Measurements from ENCODE around the gene DNMBP. TPM values are rescaled to one million over a fixed set of nuclear protein-coding genes. Genes with fewer than 3 reads are reported as not detected.
"Not testable (repeated sequence)": the region's sequence is repeated elsewhere in the genome, so short reads cannot be mapped to it uniquely, and the experiment has no call there.

The DNMBP gene
- total RNA-seq, 3 donors from 2014 or later = 37.1 to 60.0 (median 48.3) TPM

GRCh38 chr10:100014071-100014762 is 4.5 kb upstream of the DNMBP start:
- Histone ChIP-seq H3K36me3 (ENCODE audit: low read depth) (no peaks in the 10 kb centered on the region), H3K4me3 (no peak overlapping the region), H3K4me1 (ENCODE audit: low read depth) (no peaks in the 10 kb centered on the region), H3K9me3 (no peaks in the 10 kb centered on the region)
- DNase-seq (no peak), ATAC-seq (no peak)
- no peak for TF ChIP-seq CTCF (IDR thresholded peaks at IDR 0.05)
- intact Hi-C loops (cut with DNase I, micrococcal nuclease) = no loop called here

GRCh38 chr10:100013621-100014020 is 3.9 kb upstream of the DNMBP start:
- peaks cover 5% of the 10 kb centered on the region for H3K4me1 ChIP-seq (ENCODE audit: low read depth)
- no peak for TF ChIP-seq CTCF (IDR thresholded peaks at IDR 0.05)
- intact Hi-C loops (cut with DNase I, micrococcal nuclease) = no loop called here
- H3K36me3 ChIP-seq (ENCODE audit: low read depth) = no peaks in the 10 kb centered on the region
- H3K4me3 ChIP-seq = no peak overlapping the region
- DNase-seq (no peak), ATAC-seq (no peak)
- no peaks in the 10 kb centered on the region for H3K9me3 ChIP-seq

DNA sequence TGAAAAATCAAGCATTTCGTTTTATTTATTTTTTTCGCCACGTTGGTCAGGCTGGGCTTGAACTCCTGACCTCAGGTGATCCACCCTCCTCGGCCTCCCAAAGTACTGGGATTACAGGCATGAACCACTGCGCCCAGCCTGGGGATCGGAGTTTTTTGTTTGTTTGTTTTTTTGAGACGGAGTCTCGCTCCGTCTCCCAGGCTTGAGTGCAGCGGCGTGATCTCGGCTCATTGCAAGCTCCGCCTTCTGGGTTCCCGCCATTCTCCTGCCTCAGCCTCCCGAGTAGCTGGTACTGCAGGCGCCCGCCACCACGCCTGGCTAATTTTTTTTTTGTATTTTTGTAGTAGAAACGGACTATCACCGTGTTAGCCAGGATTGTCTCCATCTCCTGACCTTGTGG is 2.2 kb upstream of the DNMBP start:
- H3K36me3 ChIP-seq (ENCODE audit: low read depth); H3K9me3 ChIP-seq; H3K4me1 ChIP-seq (ENCODE audit: low read depth); intact Hi-C loops (cut with DNase I, micrococcal nuclease); DNase-seq; H3K4me3 ChIP-seq; ATAC-seq: not testable (repeated sequence)

DNA sequence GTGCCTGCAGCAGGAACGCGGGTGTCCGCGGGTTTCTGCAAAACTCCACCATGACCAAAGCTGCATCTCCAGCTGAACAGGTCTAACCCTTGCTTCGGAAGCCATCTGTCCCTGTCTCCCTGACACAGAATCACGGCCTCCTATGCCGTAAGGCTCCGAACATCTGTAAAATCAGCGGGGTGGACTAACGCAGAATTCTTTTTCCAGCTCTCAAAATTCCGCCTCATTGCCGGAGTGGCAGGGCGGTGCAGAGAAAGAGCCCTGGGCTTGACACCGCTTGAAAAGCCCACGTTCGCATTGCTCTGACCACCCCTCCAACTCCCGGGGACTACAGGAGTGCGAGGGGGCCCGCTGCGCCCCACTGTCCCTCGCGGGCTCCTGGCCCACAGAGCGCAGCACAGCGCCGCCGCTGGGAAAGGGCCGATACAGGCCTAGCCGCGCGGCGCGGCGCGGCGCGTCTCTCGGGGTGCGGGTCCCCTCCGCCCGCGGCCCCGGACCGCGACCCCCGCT is 409 bp downstream of the DNMBP start:
- peak in 1 of 3 donors; percentile 70 for DNase-seq

GRCh38 chr10:100008708-100009282 is 952 bp downstream of the DNMBP start:
- DNase-seq = no peak
- intact Hi-C loops (cut with DNase I, micrococcal nuclease) = no loop called here
- TF ChIP-seq CTCF (IDR thresholded peaks at IDR 0.05) = no peak
- Histone ChIP-seq H3K4me3 (peak overlapping the region; percentile 37), H3K36me3 (ENCODE audit: low read depth) (no peaks in the 10 kb centered on the region), H3K4me1 (ENCODE audit: low read depth) (peaks cover 11% of the 10 kb centered on the region), H3K9me3 (no peaks in the 10 kb centered on the region)
- no peak for ATAC-seq

More for the DNA sequence above, 409 bp downstream of the DNMBP start:
- H3K36me3 ChIP-seq (ENCODE audit: low read depth) = no peaks in the 10 kb centered on the region
- TF ChIP-seq CTCF (IDR thresholded peaks at IDR 0.05) = no peak
- H3K9me3 ChIP-seq = no peaks in the 10 kb centered on the region
- peaks cover 11% of the 10 kb centered on the region for H3K4me1 ChIP-seq (ENCODE audit: low read depth)
- intact Hi-C loops (cut with DNase I, micrococcal nuclease) = no loop called here
- H3K4me3 ChIP-seq = peak overlapping the region; percentile 37
- peak; percentile 84 for ATAC-seq

GRCh38 chr10:100008142-100008522 is 1.6 kb downstream of the DNMBP start:
- H3K4me1 ChIP-seq (ENCODE audit: low read depth) = peaks cover 11% of the 10 kb centered on the region
- intact Hi-C loops (cut with DNase I, micrococcal nuclease) = no loop called here
- TF ChIP-seq CTCF (IDR thresholded peaks at IDR 0.05) = no peak
- H3K36me3 ChIP-seq (ENCODE audit: low read depth) = no peaks in the 10 kb centered on the region
- DNase-seq (no peak), ATAC-seq (no peak)
- no peaks in the 10 kb centered on the region for H3K9me3 ChIP-seq
- H3K4me3 ChIP-seq = no peak overlapping the region
